Panc1 (cell line): ENCODE results near the gene SMAD3. TPM values are rescaled to one million over a fixed set of nuclear protein-coding genes. Genes with fewer than 3 reads are reported as not detected.

Source experiments
- ATAC-seq: fragments of 200-7000 bp; cut with Tn5 transposase; 2 replicates; pipeline ENCODE4 v1.9.1; 2020; ENCODE audit warnings: mild to moderate bottlenecking, moderate library complexity
- BruUV-seq: library from RNA; stranded (reverse); fragments of 400-500 nt; replicated peaks from 2 replicates; lab custom pipeline; 2021; lab: Mats Ljungman, UMichigan
- CTCF ChIA-PET: fragments of 300-600 bp; sonication (Branson Sonifier 250); formaldehyde crosslinking; loops from one replicate; lab custom pipeline; 2022; ENCODE audit warnings: antibody characterized with exemption; lab: Charles Lee
- POLR2A ChIA-PET: fragments of 300-600 bp; sonication (Branson Sonifier 250); formaldehyde crosslinking; loops from one replicate; lab custom pipeline; 2022; ENCODE audit warnings: antibody characterized with exemption; lab: Charles Lee
- DNase-seq: peaks from one replicate; pipeline ENCODE4 v3.0.0-alpha.2; 2010; ENCODE audit warnings: low read depth, low spot score
- H3K27ac ChIP-seq: 2 replicates; pipeline ENCODE4 v1.5.1; 2011; ENCODE audit warnings: mild to moderate bottlenecking, low read length, inconsistent platforms
- H3K27me3 ChIP-seq: fragments of 200-500 bp; sonication (Bioruptor generic); 2 replicates; pipeline ENCODE4 v1.6.0; 2014; ENCODE audit warnings: low read length, inconsistent platforms; ENCODE audit not compliant: control insufficient read depth, insufficient read depth
- H3K36me3 ChIP-seq: fragments of 200-500 bp; sonication (Bioruptor generic); 2 replicates; pipeline ENCODE4 v1.5.1; 2014; ENCODE audit warnings: inconsistent platforms, mild to moderate bottlenecking, low read length, moderate library complexity; ENCODE audit not compliant: control insufficient read depth, insufficient read depth
- H3K4me1 ChIP-seq: 2 replicates; pipeline ENCODE4 v1.5.1; 2011; ENCODE audit warnings: inconsistent platforms, mild to moderate bottlenecking, low read length, moderate library complexity; ENCODE audit not compliant: control insufficient read depth, insufficient read depth
- H3K4me3 ChIP-seq, 2 experiments: 2 replicates each; pipeline ENCODE4 v1.5.1; 2011 to 2012; ENCODE audit warnings: low read depth in 2 of 2, low read length in 2 of 2, mild to moderate bottlenecking in 2 of 2, inconsistent platforms in 1 of 2, moderate library complexity in 1 of 2
- H3K9me3 ChIP-seq: fragments of 200-500 bp; sonication (Bioruptor generic); 2 replicates; pipeline ENCODE4 v1.5.1; 2014; ENCODE audit warnings: low read depth, mild to moderate bottlenecking, inconsistent platforms, low read length, moderate library complexity; ENCODE audit not compliant: control insufficient read depth, insufficient read depth
- POLR2AphosphoS5 ChIP-seq: IDR thresholded peaks from 2 replicates; pipeline ENCODE4 v1.6.1; 2012; ENCODE audit warnings: mild to moderate bottlenecking, low read depth, low read length, moderate library complexity
- SIN3A ChIP-seq: IDR thresholded peaks from 2 replicates; pipeline ENCODE4 v1.6.1; 2012; ENCODE audit warnings: low read depth, mild to moderate bottlenecking, low read length, moderate library complexity, borderline replicate concordance; ENCODE audit not compliant: insufficient read depth
- TCF7L2 ChIP-seq: IDR thresholded peaks from 2 replicates; pipeline ENCODE4 v1.6.1; 2011; ENCODE audit warnings: mild to moderate bottlenecking, low read depth, low read length, inconsistent platforms
- in situ Hi-C: cut with HindIII; loops from 2 replicates; pipeline ENCODE4 v1.10.0; 2016; ENCODE audit warnings: low sequenced_read_pairs, low pct_unique_long_range_greater_than_20kb
- intact Hi-C: fragments of 100-400 bp; cut with micrococcal nuclease; formaldehyde crosslinking; loops from one replicate; pipeline ENCODE4 v1.10.0; 2022; ENCODE audit not compliant: unreplicated experiment
- total RNA-seq: library from RNA; stranded (reverse); gene quantifications from one replicate; pipeline ENCODE4 v1.2.1, GENCODE V29; 2021; ENCODE audit not compliant: unreplicated experiment
- TF ChIP-seq, protein P1 (sequence below): fragments of 450-650 bp; IDR thresholded peaks from 2 replicates; pipeline ENCODE4 v1.5.1; 2017; ENCODE audit warnings: mild to moderate bottlenecking
- TF ChIP-seq, protein P2 (sequence below), 2 experiments: IDR thresholded peaks; 2 replicates each; pipeline ENCODE4 v1.6.1; 2011 to 2012; ENCODE audit warnings: low read depth in 2 of 2, control low read depth in 1 of 2, low read length in 1 of 2, mild to moderate bottlenecking in 1 of 2, moderate library complexity in 1 of 2; ENCODE audit not compliant: insufficient read depth in 1 of 2

The SMAD3 gene
- total RNA-seq, 1 experiment from 2014 or later, result 394 TPM

DNA sequence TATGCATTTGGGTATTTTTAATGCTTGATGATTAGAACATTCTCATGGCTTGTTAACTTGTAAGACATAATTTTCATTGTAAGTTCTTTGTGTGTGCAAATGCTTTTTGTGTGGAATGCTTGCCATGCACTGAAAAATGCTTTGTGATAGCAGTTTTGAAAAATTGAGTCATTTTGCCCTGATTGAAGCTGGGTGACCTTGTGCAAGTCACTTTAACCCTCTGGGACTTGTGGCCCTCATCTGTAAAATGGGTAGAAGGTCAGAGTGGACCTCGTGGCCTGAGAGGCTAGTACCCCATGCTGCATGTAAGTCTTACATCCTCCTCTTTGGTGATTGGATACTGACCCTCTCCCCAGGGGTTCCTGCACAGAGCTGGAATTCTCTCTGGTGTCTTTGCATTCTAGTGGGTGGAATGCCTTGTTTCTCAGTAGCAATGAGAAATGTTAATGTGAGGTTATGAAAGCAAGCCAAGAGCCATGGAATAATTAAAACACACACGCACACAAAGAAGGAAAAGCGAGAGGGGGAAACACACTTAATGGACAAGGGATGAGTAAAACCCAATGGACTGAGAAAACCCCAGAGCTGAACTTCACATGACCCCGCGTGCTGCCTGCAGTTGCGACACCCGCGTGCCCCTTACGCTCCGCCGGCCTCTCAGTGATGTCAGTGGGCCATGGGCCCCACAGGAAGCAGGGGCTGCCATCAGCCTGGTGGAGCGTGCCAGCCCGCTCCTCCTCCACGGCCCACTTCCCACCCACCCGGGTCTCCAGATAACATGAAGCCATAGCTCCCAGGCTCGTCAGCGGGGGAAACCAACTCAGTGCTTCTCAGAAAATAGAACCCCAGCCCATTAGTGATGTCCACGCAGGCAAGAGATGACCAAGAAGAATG is 44.0 kb downstream of the SMAD3 start:
- intact Hi-C loops, result loop anchor here (5.0 kb wide), 1 partner anchor 38 kb away; no protein-coding TSS in a partner anchor

DNA sequence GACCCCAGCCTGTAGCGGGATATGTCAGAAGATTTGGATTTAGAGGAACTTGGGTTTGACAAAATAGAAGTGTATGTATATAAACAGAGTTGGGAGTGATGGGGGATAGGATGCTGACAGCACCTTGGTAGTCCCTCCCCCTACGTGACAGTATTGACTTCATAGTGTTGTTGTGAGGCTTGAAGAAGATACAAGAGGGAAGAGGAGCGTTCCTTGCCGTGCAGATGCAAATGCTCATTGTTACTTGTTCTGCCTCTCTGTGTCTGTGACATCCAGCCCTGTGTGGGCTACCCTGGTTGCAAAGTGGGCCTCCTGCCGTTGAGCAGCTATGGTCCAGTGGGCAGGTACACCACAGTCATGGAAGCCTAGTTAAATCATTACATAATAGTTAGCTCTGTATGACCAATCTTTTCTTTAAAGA is 45.0 kb downstream of the SMAD3 start:
- POLR2A ChIA-PET, result interaction anchor here (0.6 to 0.8 kb wide), 2 partner anchors 10 to 40 kb away, joined by 3 read pairs; no protein-coding TSS in a partner anchor

More for the DNA sequence above, 44.0 kb downstream of the SMAD3 start:
- CTCF ChIA-PET, result no interaction called here
- Histone ChIP-seq H3K36me3 (peaks cover 3% of the 10 kb centered on the region; the same call in 1 of the 2 replicates), H3K4me3 (no peak overlapping the region), H3K9me3 (peaks cover 11% of the 10 kb centered on the region; the same call in 1 of the 2 replicates), H3K27me3 (no peaks in the 10 kb centered on the region), H3K27ac (peak overlapping the region; percentile 100), H3K4me1 (peaks cover 85% of the 10 kb centered on the region)
- in situ Hi-C loops, result no loop called here
- DNase-seq (no peak), ATAC-seq (peak; percentile 14)
- POLR2A ChIA-PET, result no interaction called here
- no TSS peak for BruUV-seq
- TF ChIP-seq, protein P1, sequence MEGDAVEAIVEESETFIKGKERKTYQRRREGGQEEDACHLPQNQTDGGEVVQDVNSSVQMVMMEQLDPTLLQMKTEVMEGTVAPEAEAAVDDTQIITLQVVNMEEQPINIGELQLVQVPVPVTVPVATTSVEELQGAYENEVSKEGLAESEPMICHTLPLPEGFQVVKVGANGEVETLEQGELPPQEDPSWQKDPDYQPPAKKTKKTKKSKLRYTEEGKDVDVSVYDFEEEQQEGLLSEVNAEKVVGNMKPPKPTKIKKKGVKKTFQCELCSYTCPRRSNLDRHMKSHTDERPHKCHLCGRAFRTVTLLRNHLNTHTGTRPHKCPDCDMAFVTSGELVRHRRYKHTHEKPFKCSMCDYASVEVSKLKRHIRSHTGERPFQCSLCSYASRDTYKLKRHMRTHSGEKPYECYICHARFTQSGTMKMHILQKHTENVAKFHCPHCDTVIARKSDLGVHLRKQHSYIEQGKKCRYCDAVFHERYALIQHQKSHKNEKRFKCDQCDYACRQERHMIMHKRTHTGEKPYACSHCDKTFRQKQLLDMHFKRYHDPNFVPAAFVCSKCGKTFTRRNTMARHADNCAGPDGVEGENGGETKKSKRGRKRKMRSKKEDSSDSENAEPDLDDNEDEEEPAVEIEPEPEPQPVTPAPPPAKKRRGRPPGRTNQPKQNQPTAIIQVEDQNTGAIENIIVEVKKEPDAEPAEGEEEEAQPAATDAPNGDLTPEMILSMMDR, result no peak
- TF ChIP-seq POLR2AphosphoS5 (no peak; the same call in 1 of the 2 replicates), SIN3A (no peak), TCF7L2 (peak; percentile 69)
- TF ChIP-seq, protein P2, sequence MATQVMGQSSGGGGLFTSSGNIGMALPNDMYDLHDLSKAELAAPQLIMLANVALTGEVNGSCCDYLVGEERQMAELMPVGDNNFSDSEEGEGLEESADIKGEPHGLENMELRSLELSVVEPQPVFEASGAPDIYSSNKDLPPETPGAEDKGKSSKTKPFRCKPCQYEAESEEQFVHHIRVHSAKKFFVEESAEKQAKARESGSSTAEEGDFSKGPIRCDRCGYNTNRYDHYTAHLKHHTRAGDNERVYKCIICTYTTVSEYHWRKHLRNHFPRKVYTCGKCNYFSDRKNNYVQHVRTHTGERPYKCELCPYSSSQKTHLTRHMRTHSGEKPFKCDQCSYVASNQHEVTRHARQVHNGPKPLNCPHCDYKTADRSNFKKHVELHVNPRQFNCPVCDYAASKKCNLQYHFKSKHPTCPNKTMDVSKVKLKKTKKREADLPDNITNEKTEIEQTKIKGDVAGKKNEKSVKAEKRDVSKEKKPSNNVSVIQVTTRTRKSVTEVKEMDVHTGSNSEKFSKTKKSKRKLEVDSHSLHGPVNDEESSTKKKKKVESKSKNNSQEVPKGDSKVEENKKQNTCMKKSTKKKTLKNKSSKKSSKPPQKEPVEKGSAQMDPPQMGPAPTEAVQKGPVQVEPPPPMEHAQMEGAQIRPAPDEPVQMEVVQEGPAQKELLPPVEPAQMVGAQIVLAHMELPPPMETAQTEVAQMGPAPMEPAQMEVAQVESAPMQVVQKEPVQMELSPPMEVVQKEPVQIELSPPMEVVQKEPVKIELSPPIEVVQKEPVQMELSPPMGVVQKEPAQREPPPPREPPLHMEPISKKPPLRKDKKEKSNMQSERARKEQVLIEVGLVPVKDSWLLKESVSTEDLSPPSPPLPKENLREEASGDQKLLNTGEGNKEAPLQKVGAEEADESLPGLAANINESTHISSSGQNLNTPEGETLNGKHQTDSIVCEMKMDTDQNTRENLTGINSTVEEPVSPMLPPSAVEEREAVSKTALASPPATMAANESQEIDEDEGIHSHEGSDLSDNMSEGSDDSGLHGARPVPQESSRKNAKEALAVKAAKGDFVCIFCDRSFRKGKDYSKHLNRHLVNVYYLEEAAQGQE (IDR thresholded peaks at IDR 0.05; ENCODE audit: insufficient read depth in 1 of 2, low read depth in 2 of 2, low read length in 1 of 2), result 0 out of 4 replicates have a peak, but pooled peaks of 1 of the 2 experiments have one; percentile 46

More for the DNA sequence above, 45.0 kb downstream of the SMAD3 start:
- ATAC-seq (peak; percentile 1; the same call in 1 of the 2 replicates), DNase-seq (no peak)
- Histone ChIP-seq H3K36me3 (peaks cover 3% of the 10 kb centered on the region; the same call in 1 of the 2 replicates), H3K4me1 (peaks cover 85% of the 10 kb centered on the region), H3K27ac (peak overlapping the region; percentile 100), H3K27me3 (no peaks in the 10 kb centered on the region), H3K4me3 (no peak overlapping the region), H3K9me3 (peaks cover 11% of the 10 kb centered on the region; the same call in 1 of the 2 replicates)
- in situ Hi-C loops (no loop called here), intact Hi-C loops (no loop called here)
- BruUV-seq, result no TSS peak
- TF ChIP-seq POLR2AphosphoS5, result no peak; the same call in none of the 2 replicates
- TF ChIP-seq SIN3A, result no peak
- TF ChIP-seq TCF7L2, result 0 out of 2 replicates have a peak, but pooled peaks have one; percentile 5
- CTCF ChIA-PET, result no interaction called here
